GM13977 (cell line): ENCODE data around the gene NTN1.

Experiments used
- DNase-seq: peaks from one replicate; pipeline ENCODE4 v3.0.0; 2012; ENCODE audit warnings: low spot score
- in situ Hi-C: fragments of 300-500 bp; cut with MboI; formaldehyde crosslinking; loops from one replicate; pipeline ENCODE4 v1.12.0; 2022; ENCODE audit warnings: low sequenced_read_pairs, low pct_unique_long_range_greater_than_20kb, mixed read lengths, inconsistent platforms; ENCODE audit not compliant: unreplicated experiment
- TF ChIP-seq, protein P1 (sequence below): IDR thresholded peaks from 2 replicates; pipeline ENCODE4 v1.5.1; 2012; ENCODE audit warnings: mild to moderate bottlenecking, control low read depth; ENCODE audit not compliant: insufficient read depth; ENCODE audit errors: extremely low read depth, missing control alignments

Gene NTN1

DNA sequence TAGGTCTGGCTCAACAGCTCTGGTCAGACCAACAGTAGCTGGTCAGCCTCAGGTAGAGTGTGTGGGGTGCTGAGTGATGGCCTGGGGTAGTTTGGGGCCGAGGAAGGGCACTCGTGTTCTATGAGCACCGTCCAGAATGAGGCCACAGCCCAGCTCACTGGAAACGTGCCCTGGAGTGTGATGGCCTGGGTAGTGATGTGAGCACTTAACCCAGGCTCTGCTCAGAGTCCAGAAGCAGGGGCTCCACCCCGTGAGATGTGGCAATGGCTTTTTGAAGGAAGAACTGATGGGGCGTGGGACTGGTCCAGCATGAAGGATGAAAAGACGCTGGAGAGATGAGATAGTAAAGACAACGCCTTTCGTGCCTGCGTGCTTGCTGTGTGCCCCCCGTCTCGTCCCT, 35.3 kb downstream of the NTN1 start:
- in situ Hi-C loops = no loop called here
- no peak for DNase-seq
- TF ChIP-seq, protein P1, sequence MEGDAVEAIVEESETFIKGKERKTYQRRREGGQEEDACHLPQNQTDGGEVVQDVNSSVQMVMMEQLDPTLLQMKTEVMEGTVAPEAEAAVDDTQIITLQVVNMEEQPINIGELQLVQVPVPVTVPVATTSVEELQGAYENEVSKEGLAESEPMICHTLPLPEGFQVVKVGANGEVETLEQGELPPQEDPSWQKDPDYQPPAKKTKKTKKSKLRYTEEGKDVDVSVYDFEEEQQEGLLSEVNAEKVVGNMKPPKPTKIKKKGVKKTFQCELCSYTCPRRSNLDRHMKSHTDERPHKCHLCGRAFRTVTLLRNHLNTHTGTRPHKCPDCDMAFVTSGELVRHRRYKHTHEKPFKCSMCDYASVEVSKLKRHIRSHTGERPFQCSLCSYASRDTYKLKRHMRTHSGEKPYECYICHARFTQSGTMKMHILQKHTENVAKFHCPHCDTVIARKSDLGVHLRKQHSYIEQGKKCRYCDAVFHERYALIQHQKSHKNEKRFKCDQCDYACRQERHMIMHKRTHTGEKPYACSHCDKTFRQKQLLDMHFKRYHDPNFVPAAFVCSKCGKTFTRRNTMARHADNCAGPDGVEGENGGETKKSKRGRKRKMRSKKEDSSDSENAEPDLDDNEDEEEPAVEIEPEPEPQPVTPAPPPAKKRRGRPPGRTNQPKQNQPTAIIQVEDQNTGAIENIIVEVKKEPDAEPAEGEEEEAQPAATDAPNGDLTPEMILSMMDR = no peak

DNA sequence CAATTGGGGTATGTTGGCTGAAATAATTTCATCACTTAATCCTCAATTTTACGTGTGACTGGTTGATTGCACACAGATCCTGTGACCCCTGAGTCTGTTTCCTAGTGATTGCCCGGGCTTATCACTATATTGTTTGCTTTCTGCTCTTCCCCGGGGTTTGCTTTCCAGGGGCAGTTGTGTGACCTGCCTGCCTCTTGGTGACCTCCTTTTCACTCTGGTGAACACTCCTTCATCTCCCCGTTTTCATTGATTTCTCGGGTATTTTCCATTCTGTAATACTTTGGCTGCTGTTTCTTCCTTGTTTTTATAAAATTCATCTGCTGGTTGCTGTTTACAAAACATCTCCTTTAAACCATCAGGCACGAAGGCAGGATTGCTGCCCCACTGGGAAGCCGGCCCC, 36.0 kb downstream of the NTN1 start:
- DNase-seq = no peak
- TF ChIP-seq, protein P1 = no peak
- in situ Hi-C loops = no loop called here

DNA sequence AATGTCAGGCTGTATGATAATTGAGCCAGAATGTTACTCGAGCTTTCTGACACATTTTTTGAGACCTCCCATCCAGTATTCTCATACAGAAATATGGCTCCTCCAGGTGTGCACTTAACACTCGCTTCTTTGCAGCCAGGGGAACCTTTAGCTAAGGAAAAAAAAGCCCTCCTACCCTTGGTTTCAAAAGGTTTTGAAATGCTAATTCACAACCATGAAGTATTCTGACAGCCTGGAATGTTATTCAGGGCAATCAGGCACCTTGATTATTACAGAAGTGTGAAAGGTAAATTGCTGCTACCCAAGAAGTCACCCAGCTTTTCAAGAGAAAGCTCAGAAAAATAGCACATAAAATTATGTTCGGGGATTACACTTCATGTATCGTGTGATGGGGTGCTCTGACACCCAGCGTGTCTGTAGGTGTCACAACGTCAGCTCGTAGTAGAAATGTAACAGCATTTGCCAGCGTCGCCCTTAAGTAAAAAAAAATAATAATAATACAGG, 41.1 kb downstream of the NTN1 start:
- TF ChIP-seq, protein P1 = no peak
- in situ Hi-C loops = no loop called here
- DNase-seq = no peak

DNA sequence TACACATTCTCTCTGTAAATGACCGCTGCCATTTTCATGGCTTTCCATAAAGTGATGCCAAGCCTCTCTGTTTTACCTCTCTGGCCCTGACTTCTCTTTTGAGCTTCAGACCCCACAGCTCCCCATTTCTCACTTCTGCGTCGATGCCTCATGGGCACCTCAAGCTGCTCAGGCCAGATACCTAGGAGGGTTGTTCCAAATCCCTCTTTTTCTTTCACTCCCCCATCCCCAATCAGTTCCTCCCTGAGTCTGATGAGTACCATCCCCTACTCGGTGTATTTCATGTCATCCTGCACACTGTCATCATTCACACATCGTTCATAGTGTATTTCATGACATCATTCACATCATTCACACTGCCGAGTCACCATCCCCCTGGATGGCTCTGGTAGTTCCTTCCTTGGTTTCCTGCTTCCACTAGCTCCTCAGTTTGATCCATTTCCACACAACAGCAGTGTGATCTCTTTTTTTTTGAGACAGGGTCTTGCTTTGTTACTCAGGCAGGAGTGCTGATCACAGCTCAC, 43.1 kb downstream of the NTN1 start:
- in situ Hi-C loops = no loop called here
- DNase-seq = no peak
- TF ChIP-seq, protein P1 = no peak

DNA sequence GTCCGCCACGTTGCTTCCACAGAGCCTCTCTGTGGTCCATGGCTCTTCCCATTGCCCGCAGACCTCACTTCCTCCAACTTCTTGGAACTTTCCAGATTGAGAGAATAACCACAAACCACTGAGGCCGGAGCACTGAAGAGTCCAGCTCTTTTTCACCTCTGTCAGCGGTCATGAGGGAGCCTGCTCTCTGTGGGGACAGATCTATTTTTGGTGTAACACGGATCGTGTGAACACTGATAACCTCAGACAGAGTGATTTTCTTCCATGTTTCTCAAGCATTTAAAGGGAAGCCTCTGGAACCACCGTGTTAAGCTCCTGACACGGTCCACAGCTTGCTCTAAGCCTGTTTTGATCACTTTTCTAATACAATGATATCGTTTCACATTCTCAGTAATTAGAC, 49.7 kb downstream of the NTN1 start:
- TF ChIP-seq, protein P1 = no peak
- no peak for DNase-seq
- in situ Hi-C loops = no loop called here

DNA sequence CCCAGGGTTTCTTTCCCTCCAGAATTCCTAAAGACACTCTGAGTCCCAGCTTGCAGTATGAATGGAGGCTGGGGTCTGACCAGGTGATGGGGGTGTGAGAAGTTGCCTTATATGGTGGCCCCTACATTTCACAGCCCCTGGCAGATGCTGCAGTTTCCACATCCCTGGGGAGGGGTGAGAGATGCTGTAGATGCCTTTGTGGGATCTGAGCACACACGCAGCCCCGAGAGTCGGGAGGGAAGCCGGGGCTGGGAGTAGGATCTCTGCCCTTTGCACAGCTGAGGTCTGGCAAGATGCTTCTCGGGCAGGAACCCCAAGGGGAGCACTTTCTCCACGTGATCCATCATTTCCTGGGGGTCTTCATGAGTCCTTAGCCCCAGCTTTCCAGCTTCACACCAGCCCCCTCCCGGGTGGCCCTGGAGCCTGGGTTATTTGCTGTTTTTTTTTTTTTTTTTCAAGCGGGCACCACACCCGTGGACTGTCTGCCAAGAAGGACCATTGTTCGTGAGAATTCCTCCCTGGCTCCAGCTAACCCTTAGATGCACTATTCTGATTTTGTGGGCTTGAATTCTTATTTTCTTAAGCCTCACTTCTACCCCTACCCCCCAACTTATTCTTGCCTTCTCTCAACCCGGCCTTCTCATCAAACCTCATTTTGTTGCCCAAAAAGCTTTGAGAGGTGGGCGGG, 50.6 kb downstream of the NTN1 start:
- in situ Hi-C loops = no loop called here
- DNase-seq = no peak
- TF ChIP-seq, protein P1 = no peak
